Measurements from ENCODE around the gene ATP7A.
"Not testable (repeated sequence)": the region's sequence is repeated elsewhere in the genome, so short reads cannot be mapped to it uniquely, and the experiment has no call there.

Gene ATP7A

GRCh38 chrX:78064152-78064551 is 153.7 kb downstream of the ATP7A start:
- no peaks in the 10 kb centered on the region for H3K36me3 ChIP-seq
- TF ChIP-seq Cebpa-rat (IDR thresholded peaks at IDR 0.05), result no peak
- peaks cover 47% of the 10 kb centered on the region for H3K27me3 ChIP-seq
- H3K4me3 ChIP-seq, result no peak overlapping the region
- H3K4me2 ChIP-seq, result no peak overlapping the region
- no peaks in the 10 kb centered on the region for H4K20me1 ChIP-seq
- H3K9me3 ChIP-seq, result peaks cover 12% of the 10 kb centered on the region
- H3K4me1 ChIP-seq, result peaks cover 14% of the 10 kb centered on the region
- H3K9ac ChIP-seq, result no peak overlapping the region
- no peak overlapping the region for H3K27ac ChIP-seq

DNA sequence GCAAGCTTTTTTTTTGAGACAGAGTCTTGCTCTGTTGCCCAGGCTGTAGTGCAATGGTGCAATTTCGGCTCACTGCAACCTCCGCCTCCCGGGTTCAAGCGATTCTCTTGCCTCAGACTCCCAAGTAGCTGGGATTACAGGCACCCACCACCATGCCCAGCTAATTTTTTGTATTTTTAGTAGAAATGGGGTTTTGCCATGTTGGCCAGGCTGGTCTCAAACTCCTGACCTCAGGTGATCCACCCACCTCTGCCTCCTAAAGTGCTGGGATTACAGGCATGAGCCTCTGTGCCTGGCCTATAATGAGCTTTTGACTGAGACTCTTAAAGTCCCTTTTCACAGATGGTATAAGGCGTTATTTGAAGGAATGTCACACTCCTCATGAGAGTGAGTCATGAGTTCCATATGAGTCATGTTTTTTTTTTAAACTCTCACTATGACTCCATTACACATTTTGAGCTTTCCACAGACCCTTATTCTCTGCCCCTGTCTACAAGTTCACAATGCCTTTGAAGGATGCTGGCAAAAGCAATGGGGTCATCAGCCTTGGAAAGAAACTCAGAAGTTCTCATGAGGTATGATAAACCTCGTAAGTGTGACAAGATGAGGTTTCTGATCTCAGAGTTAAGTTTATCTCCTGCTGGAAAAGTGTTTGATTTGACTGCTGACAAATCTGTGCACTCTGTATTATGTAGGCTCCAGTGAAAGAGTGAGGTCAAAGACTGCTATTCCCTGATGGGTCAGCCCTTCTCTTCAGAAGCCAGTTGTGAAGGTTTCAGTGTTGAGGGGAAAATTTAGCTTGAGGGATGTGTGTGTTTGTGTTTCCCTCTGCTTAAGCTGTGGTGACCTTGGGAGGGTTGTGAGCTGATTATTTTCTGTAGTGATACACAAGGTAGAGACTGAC is 154.5 kb downstream of the ATP7A start:
- H3K4me2 ChIP-seq, H3K9ac ChIP-seq, H3K36me3 ChIP-seq, H3K4me3 ChIP-seq, H3K27ac ChIP-seq, H4K20me1 ChIP-seq: not testable (repeated sequence)
- peaks cover 39% of the 10 kb centered on the region for H3K27me3 ChIP-seq
- peaks cover 20% of the 10 kb centered on the region for H3K9me3 ChIP-seq
- peaks cover 14% of the 10 kb centered on the region for H3K4me1 ChIP-seq

- Histone ChIP-seq H3K27me3 (peaks cover 35% of the 10 kb centered on the region), H3K4me3 (no peak overlapping the region), H3K36me3 (no peaks in the 10 kb centered on the region), H3K27ac (no peak overlapping the region), H3K9me3 (peaks cover 21% of the 10 kb centered on the region), H3K4me1 (peaks cover 14% of the 10 kb centered on the region), H3K4me2 (no peak overlapping the region), H4K20me1 (no peaks in the 10 kb centered on the region), H3K9ac (no peak overlapping the region)
- no peak for TF ChIP-seq Cebpa-rat (IDR thresholded peaks at IDR 0.05)
Observed at GRCh38 chrX:78066110-78066509, 155.6 kb downstream of the ATP7A start.

DNA sequence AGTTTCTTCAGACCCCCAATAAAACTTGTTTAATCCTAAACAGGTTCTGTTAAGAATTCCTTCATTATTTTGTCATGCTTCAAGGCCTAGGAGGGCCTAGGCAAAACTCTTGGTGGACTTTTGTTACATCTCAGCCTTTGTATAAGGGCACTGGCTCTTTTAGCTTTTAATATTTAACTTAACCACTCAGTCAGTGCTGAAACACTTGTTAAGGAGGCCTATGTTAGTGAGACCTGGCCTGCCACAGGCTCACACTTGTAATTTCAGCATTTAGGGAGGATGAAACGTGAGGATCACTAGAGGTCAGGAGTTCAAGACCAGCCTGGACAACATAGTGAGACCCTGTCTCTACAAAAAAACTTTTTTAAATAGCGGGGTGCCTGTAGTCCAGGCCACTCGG is 160.8 kb downstream of the ATP7A start:
- Histone ChIP-seq H4K20me1 (no peaks in the 10 kb centered on the region), H3K27ac (no peak overlapping the region), H3K9me3 (peaks cover 51% of the 10 kb centered on the region), H3K27me3 (0 out of 2 replicates have a peak, but pooled peaks cover 1% of the 10 kb centered on the region), H3K4me2 (no peak overlapping the region), H3K4me1 (no peaks in the 10 kb centered on the region), H3K9ac (no peak overlapping the region), H3K36me3 (no peaks in the 10 kb centered on the region), H3K4me3 (no peak overlapping the region)
- TF ChIP-seq Cebpa-rat (IDR thresholded peaks at IDR 0.05), result no peak

DNA sequence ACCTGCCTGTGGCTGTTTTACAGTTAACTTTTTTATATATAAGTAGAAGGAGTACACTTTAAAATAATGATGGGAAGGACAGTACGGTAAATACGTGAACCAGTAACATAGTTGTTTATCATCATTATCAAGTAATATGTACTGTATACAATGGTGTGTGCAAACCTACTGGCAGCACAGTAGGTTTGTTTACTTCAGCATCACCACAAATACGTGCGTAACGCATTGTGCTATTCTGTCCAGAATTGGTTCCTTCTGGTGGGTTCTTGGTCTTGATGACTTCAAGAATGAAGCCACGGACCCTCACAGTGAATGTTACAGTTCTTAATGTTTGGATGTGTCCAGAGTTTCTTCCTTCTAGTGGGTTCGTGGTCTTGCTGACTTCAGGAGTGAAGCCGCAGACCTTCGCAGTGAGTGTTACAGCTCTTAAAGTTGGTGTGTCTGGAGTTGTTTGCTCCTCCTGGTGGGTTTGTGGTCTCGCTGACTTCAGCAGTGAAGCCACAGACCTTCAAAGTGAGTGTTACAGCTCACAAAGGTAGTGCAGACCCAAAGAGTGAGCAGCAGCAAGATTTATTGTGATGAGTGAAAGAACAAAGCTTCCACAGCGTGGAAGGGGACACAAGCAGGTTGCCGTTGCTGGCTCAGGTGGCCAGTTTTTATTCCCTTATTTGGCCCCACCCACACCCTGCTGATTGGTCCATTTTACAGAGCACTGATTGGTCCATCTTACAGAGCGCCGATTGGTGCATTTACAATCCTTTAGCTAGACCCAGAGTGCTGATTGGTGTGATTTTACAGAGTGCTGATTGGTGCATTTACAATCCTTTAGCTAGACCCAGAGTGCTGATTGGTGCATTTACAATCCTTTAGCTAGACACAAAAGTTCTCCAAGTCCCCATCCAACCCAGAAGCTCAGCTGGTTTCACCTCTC is 162.9 kb downstream of the ATP7A start:
- not testable (repeated sequence) for H3K27me3 ChIP-seq, H3K9ac ChIP-seq, H3K4me2 ChIP-seq, H3K36me3 ChIP-seq, H3K4me3 ChIP-seq, H3K27ac ChIP-seq, H4K20me1 ChIP-seq, H3K4me1 ChIP-seq
- H3K9me3 ChIP-seq, result peaks cover 47% of the 10 kb centered on the region

GRCh38 chrX:78074088-78074487 is 163.6 kb downstream of the ATP7A start:
- Histone ChIP-seq H3K27ac (no peak overlapping the region), H3K4me2 (no peak overlapping the region), H3K27me3 (no peaks in the 10 kb centered on the region), H4K20me1 (no peaks in the 10 kb centered on the region), H3K9me3 (peaks cover 40% of the 10 kb centered on the region), H3K4me3 (no peak overlapping the region), H3K36me3 (no peaks in the 10 kb centered on the region), H3K4me1 (no peaks in the 10 kb centered on the region), H3K9ac (no peak overlapping the region)
- TF ChIP-seq Cebpa-rat (IDR thresholded peaks at IDR 0.05), result no peak

DNA sequence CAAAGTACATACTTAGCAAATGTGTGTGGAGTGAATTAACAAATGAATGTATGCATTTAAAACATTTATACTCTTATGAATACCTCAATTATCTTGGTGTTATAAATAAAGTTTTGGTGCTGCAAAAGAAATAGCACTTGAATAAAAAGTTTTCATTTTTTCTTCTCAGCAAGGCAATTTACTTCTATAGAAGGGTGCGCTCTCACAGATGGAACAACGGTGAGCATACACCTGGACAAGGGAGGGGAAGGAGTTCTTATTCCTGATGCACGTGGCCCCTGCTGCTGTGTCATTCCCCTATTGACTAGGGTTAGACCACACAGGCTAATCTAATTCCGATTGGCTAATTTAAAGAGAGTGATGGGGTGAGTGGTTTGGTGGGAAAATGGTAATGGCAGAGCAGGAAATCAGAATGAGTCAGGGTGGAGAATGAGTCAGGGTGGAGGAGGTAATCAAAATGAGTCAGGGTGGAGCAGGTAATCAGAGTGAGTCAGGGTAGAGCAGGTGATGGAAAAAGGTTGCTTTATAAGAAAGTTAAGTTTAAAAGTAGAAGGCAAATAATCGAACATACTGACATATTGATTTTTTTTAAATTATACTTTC is 165.4 kb downstream of the ATP7A start:
- peaks cover 30% of the 10 kb centered on the region for H3K9me3 ChIP-seq

DNA sequence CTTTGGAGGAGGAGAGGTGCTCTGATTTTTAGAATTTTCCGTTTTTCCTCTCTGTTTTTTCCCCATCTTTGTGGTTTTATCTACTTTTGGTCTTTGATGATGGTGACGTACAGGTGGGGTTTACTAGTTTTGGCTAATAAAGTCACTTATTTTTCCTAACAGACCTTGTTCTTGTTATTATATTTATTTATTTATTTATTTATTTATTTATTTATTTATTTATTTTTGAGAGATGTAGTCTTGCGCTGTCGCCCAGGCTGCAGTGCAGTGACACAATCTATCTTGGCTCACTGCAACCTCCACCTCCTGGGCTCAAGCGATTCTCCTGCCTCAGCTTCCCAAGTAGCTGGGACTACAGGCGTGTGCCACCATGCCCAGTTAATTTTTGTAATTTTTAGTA is 170.9 kb downstream of the ATP7A start:
- peaks cover 22% of the 10 kb centered on the region; the same call in 1 of the 2 replicates for H3K27me3 ChIP-seq
- not testable (repeated sequence) for H4K20me1 ChIP-seq, H3K36me3 ChIP-seq, H3K9me3 ChIP-seq, H3K4me1 ChIP-seq, H3K4me3 ChIP-seq, H3K27ac ChIP-seq, H3K4me2 ChIP-seq, H3K9ac ChIP-seq

More for the DNA sequence above, 165.4 kb downstream of the ATP7A start:
- no peak overlapping the region for H3K4me2 ChIP-seq
- TF ChIP-seq Cebpa-rat (IDR thresholded peaks at IDR 0.05), result no peak
- no peaks in the 10 kb centered on the region for H3K4me1 ChIP-seq
- no peaks in the 10 kb centered on the region for H3K36me3 ChIP-seq
- no peak overlapping the region for H3K4me3 ChIP-seq
- H3K9ac ChIP-seq, result no peak overlapping the region
- H4K20me1 ChIP-seq, result no peaks in the 10 kb centered on the region
- no peak overlapping the region for H3K27ac ChIP-seq
- H3K27me3 ChIP-seq, result peaks cover 5% of the 10 kb centered on the region; the same call in 1 of the 2 replicates

DNA sequence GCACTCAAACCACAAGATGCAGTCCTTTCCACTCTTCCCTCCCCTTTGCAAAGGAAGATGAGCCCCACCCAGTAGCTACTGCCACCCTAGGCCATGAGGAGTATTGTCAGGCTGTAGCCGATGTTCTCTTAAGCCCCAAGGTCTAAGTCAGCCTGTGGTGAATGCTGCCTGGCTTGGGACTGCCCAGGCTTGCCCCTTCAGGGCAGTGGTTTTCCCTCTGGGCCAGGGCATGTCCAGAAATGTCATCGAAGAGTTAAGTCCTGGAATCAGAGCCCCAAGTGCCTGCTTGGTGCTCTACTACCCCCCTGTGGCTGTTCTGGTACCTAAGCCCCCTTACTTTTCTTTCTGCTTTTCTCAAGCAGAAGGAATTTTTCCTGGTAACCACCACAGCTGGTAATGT is 181.8 kb downstream of the ATP7A start:
- no peaks in the 10 kb centered on the region for H3K4me1 ChIP-seq
- H3K4me2 ChIP-seq, result no peak overlapping the region
- no peak overlapping the region for H3K9ac ChIP-seq
- no peak overlapping the region for H3K27ac ChIP-seq
- no peak for TF ChIP-seq Cebpa-rat (IDR thresholded peaks at IDR 0.05)
- no peaks in the 10 kb centered on the region for H4K20me1 ChIP-seq
- H3K4me3 ChIP-seq, result no peak overlapping the region
- H3K36me3 ChIP-seq, result no peaks in the 10 kb centered on the region
- H3K9me3 ChIP-seq, result peaks cover 10% of the 10 kb centered on the region; the same call in 1 of the 2 replicates
- peaks cover 52% of the 10 kb centered on the region for H3K27me3 ChIP-seq
